Stimulated activated CD4-positive, alpha-beta T cell treated with anti-CD3 and anti-CD28 coated beads, Interleukin-12 subunit alpha, Interleukin-12 subunit beta, amount 100 ng/mL, for 4 hours (primary cell): ENCODE measurements around the gene ADAM19.

ENCODE experiments used
- DNase-seq: peaks from one replicate; pipeline ENCODE4 v3.0.0-alpha.2; 2020

The ADAM19 gene

GRCh38 chr5:157575381-157576020 is at the start of gene ADAM19:
Gene ADAM19 (minus strand): TSS chr5:157575775. CDS start chr5:157575696, 79 bp downstream.
- peak; percentile 62 for DNase-seq

- no peak for DNase-seq
Measured at GRCh38 chr5:157624144-157624543, 48.6 kb upstream of the ADAM19 start.

GRCh38 chr5:157620776-157621175 is 45.2 kb upstream of the ADAM19 start:
- no peak for DNase-seq

- DNase-seq = no peak
Measured at GRCh38 chr5:157618191-157618765, 42.7 kb upstream of the ADAM19 start.

DNA sequence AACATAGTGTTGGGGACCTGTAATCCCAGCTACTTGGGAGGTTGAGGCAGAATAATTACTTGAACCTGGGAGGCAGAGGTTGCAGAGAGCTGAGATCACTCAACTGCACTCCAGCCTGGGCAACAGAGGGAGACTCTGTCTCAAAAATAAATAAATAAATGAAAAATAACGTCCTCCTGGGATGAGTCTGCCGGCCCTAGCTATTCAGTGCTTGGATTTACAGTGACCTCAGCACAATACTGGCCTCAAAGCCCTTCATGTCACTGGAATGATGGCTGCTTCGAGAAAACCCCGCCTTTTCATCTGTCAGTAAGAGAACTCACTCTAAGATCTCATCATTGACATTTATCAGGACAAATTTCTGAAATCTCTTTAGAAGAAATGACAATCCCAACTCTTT is 41.2 kb upstream of the ADAM19 start:
- no peak for DNase-seq

DNA sequence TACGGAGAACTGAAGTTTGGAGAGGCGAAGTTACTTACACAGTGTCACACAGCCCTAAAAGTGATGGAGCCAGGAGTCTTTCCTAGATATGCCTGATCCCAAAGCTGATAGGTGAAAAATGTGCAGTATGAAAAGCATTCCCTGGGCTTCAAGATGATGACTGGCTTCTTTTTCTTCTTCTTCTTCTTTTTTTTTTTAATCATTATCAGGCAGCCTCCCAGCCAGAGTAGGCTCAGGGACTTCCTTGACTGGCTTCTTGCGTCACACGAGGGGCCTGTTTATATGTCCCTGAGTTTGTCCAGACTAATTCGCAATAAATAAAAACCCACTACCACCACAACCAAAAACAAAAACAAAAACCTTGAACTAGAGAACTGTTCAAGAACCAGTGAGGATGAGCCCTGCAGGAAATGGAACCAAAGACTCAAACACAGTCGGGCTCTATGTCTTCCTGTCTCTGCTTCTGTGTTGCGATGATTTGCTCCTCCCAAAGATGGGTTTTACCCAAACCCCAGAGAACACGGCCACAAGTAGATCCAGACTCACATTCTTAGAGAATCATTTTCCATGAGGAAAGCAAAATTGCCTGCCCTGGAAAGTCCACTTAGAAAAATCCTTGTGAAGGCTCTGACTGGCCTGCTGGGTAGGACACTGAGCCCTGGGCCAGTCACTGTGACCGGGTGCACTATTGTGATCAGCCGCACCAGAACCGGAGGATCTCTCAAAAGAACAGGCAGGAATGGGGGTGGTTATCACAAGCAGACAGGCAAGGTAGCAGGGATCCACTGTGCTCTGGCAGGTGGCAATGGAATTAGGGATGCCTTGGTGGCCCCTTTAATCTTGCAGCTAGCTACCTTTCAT is 38.0 kb upstream of the ADAM19 start:
- no peak for DNase-seq

- DNase-seq = no peak
Measured at GRCh38 chr5:157612581-157612980, 37.0 kb upstream of the ADAM19 start.

DNA sequence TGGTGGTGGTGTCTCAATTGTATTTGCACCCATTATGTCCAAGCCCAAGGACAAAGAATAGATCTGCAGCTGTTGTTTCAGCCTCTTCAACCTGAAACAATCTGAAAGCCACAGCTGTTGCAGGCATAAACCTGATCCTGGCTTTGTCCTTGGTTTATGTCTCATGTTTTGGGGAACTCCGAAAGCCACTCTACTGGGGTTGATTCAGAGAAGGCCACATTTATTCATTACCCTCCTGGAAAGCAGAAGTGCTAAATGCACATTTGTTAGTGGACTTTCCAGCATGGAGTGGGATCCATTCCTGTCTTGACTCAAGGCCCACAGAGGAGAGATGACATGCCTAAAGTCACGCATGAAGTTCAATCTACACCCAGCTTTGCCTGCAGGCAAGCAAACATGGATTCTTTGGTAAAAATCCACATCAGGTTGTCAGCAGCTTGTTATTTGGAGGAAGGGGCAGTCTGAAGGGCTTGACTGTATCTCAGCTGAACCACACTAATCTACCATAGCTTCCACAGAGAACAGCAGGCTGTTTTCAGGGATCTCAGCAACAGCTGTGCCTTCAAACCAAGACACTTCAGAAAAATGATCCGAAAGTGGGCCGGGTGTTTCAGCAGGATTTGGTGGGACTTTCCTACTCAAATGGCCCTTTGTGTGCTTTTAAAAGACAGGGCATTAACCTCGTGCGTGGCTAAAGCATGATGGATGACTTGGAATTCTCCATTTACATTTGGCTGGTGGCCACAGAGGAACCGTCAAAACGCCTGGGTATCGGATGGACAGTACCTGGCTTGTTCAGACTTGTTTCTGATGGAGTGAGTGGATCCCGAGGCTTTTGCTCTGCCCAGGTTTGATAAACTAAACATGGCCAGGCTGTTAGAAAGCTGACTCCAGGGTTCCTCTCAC is 36.2 kb upstream of the ADAM19 start:
- DNase-seq = no peak

DNA sequence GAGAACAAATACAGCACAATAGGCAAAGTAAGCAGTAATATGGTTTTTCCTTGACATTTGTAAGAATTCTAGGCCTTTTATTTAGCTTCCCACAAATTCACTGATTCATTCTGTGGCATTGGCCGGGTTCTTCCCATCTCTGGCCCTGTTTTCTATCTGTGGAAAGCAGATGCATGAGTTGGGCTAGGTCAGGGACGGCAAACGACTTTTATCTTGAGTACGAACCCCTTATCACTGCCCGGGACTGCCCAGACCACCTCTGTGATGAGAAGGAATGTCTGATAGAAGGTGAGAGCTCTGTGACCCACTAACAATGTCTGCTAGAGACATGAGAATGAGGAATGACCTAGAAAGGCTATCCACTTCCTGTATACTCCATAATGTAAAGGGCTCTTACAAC is 35.4 kb upstream of the ADAM19 start:
- DNase-seq = no peak

GRCh38 chr5:157608972-157609565 is 33.5 kb upstream of the ADAM19 start:
- no peak for DNase-seq

GRCh38 chr5:157607371-157608161 is 32.0 kb upstream of the ADAM19 start:
- DNase-seq = peak; percentile 45

GRCh38 chr5:157606046-157606445 is 30.5 kb upstream of the ADAM19 start:
- DNase-seq = no peak

- DNase-seq = peak; percentile 50
Measured at GRCh38 chr5:157603333-157604190, 28.0 kb upstream of the ADAM19 start.

DNA sequence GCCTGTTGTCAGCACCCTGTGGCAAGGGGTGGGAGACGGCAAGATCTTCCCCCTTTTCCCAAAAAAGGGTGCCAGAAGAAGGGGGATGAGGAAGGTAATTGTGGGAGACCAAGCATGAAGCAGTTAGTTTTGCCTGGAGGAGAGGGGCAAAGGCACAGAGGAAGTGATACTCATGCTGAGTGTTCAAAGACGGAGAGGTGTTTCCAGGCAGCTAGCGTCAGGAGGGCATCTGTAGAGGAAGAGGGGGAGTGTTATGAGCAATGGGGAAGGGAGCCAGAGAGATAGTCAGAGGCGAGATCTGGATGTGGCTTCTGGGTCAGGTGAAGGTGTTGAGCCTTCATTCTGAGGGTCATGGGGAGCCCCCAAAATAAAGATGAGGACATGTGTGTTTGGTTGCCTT is 26.9 kb upstream of the ADAM19 start:
- peak; percentile 33 for DNase-seq

- no peak for DNase-seq
Measured at GRCh38 chr5:157600252-157600651, 24.7 kb upstream of the ADAM19 start.

- DNase-seq = no peak
Measured at GRCh38 chr5:157599565-157599964, 24.0 kb upstream of the ADAM19 start.

DNA sequence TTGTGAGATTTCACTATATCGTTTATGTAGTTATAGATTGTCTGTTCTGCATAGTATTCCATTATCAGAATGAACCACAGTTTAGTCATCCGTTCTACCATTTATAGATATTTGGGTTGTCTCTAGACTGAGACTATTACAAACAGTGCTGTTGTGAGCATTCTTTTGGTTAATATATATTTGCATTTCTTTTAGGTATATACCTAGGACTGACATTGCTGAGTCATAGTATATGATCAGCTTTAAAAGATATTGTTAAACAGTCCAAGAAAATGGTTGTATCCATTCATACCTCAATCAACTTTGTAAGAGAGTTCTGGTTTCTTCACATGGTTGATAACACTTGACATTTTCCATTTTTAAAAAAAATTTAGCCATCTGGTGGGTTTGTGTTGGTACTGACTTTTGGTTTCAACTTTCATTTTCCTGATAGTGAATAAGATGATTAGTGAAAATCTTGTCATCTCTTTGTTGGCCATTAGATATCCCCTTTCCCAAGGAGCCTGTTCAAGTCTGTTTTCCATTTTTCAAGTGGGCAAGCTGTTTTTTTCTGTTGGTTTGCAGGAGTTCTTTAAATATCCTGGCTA is 22.9 kb upstream of the ADAM19 start:
- DNase-seq = no peak

- no peak for DNase-seq
Measured at GRCh38 chr5:157597277-157597676, 21.7 kb upstream of the ADAM19 start.

GRCh38 chr5:157596487-157596886 is 20.9 kb upstream of the ADAM19 start:
- peak; percentile 23 for DNase-seq
